ENCODE data around the gene NCS1. TPM values are rescaled to one million over a fixed set of nuclear protein-coding genes. Genes with fewer than 3 reads are reported as not detected.

The NCS1 gene
- 206 TPM for total RNA-seq

DNA sequence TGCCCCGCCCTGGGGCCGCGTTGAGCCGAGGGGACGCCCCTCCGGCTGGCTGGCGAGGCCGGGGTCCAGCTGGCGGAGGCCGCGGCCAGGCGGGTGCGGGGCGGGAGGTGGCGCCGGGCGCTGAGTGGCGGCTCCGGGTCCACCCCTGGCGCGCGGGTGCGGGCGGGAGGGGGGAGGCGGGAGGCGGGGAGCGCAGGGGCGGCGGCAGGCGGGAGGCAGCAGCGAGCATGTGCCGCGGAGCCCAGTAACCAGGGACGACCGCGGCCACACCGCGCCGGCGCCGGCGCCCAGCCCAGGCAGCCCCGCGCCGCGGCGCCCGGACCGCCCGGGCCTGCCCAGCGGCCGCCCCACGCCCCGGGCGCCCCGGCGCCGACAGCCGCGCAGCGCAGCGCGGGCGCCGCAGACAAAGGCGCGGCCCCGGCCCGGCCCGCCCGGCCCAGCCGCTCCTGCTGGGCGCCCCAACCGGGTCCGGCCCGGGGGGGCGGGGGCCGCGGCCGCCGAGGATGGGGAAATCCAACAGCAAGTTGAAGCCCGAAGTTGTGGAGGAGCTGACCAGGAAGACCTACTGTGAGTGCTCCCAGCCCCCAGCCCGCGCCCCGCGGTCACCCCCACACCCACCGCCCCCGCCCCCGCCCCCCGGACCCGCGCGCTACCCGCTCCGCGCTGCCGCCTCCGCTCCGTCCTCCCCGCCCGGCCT is at the start of gene NCS1:
Gene NCS1, plus strand, starts transcription at position 244 of the 697 bp plus-strand sequence. Its CDS starts 260 bp downstream, at position 504.
- peak; percentile 77 for DNase-seq

DNA sequence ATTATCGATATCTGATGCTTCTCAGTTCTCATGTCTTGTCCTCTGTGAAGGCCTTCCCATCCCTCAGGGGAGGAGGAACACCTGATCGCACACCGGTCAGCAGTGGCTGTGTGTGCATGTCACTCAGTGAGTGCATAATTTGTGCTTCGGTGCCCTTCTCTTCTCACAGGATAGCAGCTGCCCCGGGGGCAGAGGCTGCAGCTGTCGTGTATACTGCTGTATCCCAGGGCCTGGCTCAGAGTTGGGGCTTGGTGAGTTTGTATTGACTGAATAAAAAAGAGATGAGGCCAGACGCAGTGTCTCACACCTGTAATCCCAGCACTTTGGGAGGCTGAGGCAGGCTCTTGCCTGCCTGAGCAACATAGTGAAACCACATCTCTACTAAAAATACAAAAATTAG is 49.7 kb upstream of the NCS1 start:
- no peak for DNase-seq

GRCh38 chr9:130124085-130124860 is 47.9 kb upstream of the NCS1 start:
- DNase-seq: no peak

DNA sequence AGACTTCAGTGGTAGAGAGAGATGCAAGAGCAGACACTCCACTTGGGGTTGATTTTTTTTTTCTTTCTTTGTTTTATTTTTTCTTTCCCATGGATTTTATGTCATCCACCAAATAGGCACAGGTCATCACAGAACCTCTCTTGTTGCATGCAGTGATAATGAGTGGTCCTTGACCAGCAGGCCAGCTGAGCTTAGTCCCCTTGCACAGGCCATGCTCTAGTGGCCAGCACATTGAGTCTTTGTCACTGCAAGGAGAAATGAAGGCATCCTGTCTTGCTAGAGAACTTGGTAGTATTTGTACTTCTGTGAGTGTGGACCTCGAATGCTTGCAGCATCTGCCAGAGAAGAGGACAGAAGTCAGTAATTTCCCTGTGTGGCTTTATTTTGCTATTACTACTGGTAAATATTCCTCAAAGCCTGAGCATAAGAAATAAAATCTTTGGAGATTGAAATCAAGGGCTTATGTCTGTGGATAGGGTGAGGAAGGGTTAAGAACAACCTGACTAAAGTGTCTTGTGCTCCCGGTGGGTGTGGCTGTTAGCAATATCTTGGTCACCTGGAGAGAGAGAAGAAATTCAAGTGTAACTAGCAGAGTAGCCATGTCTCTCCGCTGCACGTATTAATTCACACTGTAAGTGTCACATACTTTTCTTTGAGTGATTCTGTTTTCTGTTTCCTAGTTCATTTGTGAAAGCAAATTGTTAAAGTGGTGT is 45.3 kb upstream of the NCS1 start:
- no peak for DNase-seq

DNA sequence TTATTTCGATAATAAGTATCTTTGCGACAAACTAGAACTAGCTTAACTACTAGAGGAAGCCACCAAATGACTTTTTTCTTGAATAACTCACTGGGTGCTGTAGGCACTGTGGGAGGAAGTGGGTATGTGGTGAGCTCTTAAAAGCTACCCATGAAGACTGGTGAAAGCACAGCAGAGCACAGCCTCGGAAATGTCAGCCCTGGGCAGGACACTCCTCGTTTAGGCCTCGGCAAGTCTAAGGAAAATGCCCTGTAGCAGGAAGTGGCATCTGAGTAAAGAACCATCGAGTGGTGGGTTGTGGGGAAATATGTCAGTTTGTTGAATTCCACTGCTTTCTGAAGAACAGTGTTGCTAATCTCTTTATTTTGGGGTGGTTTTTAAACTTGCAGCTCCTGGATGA is 44.0 kb upstream of the NCS1 start:
- DNase-seq: no peak

- no peak for DNase-seq
Measured at GRCh38 chr9:130128733-130129431, 43.3 kb upstream of the NCS1 start.

GRCh38 chr9:130129432-130130061 is 42.7 kb upstream of the NCS1 start:
- no peak for DNase-seq

GRCh38 chr9:130132746-130133145 is 39.5 kb upstream of the NCS1 start:
- no peak for DNase-seq

- peak; percentile 42 for DNase-seq
Measured at GRCh38 chr9:130137081-130137640, 35.0 kb upstream of the NCS1 start.

DNA sequence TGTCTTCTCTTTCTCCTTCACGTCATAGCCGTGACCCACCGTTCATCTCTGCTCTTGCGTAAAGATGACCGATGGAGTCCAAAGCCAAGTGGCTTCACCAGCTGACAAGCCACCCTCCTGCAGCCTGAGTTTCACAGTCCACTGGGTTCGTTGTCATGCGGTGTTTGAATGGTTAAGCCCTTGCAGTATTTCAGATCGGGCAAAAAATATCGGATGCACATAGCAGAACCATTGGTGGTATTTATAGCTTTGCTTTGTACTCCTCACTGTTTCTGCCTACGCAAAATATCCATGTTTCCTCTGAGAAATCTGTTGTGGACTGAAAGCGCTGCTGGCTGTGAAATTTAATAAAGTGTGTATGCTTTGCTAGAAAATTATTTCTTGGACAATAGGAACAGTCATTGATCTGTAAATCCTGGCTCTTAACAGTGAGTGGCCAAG is 34.5 kb upstream of the NCS1 start:
- DNase-seq: no peak

DNA sequence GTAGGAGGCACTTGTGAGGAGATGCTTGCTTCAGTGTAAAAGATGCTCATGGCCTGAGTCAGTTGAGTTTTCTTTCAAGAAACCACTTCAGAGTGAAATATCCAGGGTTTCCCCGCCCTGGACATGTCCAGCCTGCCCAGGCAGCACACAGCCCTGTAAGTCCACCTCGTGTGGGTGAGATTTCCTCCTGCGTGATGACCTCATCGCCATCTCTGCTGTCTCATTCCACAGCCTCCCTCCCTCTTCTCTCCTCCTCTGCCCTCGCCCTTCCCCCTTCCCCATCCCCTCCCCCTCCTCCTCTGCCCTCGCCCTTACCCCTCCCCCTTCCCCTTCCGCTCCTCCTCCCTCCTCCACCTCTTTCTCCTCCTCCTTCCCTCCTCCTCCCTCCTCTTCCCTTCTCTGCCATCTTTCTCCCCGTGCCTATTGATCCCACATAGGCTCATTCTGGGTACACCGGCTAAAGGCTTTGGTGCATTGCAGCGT is 34.0 kb upstream of the NCS1 start:
- no peak for DNase-seq

DNA sequence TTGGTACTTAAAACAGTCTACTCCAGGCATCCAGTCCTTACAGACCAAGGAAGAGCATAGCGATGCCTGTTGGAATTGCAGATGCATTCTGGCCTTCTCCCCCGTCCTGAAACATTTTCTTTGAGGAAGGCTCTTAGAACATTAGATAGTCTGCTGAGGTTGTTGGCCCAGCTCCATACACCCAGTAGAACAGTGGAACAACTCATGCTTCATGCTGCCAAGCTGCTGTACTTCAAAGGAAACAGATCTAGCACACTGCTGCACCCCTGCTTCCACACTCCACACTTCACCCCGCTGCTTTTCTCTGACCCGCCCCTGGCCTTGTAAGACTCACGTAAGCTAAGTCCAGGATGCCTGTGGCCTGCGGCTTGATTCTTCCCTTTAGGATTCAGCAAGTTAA is 33.4 kb upstream of the NCS1 start:
- DNase-seq: peak; percentile 64

- DNase-seq: no peak
Measured at GRCh38 chr9:130139251-130139650, 33.0 kb upstream of the NCS1 start.

GRCh38 chr9:130140706-130141105 is 31.5 kb upstream of the NCS1 start:
- no peak for DNase-seq

DNA sequence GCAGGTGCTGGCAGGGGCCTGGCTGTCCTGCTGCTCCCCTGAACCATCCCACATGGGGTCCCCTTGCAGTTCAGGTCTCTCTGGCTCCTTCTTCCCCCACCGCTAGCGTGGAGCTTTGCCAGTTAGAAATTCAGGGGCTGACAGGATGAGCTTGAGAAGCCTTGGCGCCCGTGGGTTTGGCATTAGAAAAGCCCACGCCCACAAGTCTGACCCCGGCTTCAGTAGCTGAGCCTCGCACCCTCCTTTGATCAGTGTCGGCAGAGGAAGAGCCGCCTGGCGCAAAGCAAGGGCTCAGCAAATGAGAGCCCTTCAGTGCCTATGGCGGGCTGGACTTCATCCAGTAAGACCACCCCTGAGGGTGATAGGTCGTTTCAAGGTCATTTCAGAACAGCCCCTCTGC is 30.1 kb upstream of the NCS1 start:
- no peak for DNase-seq

DNA sequence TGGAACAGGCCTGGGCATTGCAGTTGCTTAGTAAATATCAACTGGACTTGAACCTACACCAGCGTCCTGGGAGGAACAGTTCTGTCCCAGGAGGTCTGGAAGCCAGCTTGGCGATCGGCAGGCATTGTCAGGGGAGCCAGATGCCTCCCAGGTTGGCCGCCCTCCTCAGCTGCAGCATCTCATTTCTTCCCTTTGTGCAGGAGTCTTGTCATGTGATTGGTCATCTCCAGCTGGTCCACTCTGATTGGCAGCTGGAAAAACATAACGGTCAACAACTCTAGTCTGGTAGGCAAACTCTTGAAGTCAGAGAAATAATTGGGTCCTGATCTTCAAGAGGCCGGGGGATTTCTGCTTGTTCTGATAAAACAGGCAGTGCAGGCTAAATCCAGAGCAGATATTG is 29.6 kb upstream of the NCS1 start:
- no peak for DNase-seq

DNA sequence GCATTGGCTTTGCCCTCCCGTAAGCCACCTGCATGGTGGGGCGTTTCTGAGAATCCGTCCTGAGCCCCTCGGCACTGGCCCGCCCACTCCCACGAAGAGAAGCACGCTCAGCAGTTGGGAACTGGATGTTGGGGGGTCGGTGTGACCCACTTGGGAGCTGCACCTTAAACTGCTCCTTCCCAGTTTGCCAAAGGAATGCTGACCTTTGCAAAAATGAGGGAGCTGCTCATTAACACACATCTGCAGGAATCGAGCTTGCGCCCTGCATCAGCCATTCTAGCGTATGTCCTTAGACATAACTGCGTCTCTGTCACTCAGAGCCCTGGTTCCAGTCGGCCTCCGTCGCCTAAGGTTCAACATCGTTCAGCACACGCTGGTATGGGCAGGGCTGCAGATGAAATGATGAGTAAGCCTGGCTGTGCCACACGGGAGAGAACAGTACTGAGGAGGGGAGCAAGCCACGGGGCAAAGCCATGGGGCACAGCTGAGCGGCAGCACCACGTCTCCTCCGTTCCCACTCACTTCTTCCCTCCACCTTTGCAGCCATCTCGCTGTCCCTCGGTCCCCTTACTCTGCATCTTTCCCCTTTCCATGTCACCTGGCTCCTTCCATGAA is 28.8 kb upstream of the NCS1 start:
- DNase-seq: no peak

DNA sequence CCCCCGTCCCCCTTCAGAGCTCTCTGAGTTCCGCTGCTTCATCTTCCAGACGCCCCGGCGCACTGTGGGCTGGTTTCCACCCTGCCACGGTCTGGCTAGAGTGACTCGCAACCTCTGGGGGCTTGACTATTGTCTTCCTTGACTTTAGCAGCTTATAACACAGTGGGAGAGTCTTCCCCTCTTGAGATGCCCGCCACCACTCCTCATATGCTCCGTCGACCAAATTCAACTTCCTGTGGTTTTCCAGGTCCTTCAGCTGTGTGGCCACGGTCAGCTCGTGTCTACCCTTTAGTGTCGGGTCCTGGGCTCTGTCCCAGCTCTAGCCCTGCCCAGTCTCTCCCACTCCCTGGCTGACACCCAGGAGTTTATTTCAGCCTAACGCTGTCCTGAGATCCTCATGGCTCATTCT is 28.2 kb upstream of the NCS1 start:
- no peak for DNase-seq

DNA sequence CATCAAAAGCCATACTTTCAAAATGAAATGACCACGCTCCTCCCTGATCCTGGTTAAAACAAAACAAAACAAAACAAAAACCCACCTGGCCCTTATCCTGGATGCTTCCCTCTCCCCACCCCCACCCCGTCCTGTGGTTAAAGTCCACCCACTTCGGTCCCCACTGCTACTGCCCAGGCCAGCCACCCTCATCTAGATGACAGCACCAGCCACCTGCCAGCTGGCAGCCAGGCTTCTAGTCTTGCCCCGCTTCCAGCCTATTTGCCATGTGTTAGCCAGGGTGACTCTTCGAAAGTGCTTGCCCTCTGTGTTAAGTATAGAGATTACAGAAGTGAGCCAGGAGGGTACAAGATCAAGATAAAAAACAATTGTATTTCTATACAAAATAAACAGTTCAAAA is 27.5 kb upstream of the NCS1 start:
- no peak for DNase-seq

- DNase-seq: no peak
Measured at GRCh38 chr9:130145658-130146057, 26.5 kb upstream of the NCS1 start.

- DNase-seq: no peak
Measured at GRCh38 chr9:130147198-130147597, 25.0 kb upstream of the NCS1 start.

Measured in occipital lobe (tissue), 2 donors.